ENCODE data around the gene UBALD1. TPM values are rescaled to one million over a fixed set of nuclear protein-coding genes. Genes with fewer than 3 reads are reported as not detected.

UBALD1 gene
- total and polyA plus RNA-seq, 9 of the 15 experiments (the other 6 are each of a cell fraction or from before 2014, with no cell fraction given): 1.3 to 38.0 (median 6.2) TPM; not detected in 2

GRCh38 chr16:4616047-4616811 lies 1.5 kb upstream of the UBALD1 start (continued):
- TF ChIP-seq CEBPG (CRISPR knock-in tag; IDR thresholded peaks at IDR 0.05): no peak
- TF ChIP-seq CEBPG (tag; conservative IDR thresholded peaks at IDR 0.05 in 1 of 2, IDR thresholded peaks at IDR 0.05 in 1 of 2): no peak
- TF ChIP-seq MXD1 (CRISPR knock-in tag; IDR thresholded peaks at IDR 0.05; ENCODE audit: borderline replicate concordance, poor library complexity, severe bottlenecking): no peak
- peak; percentile 36; the same call in 1 of the 2 replicates for TF ChIP-seq MAFK (IDR thresholded peaks at IDR 0.05; ENCODE audit: low read length)
- 0 out of 4 replicates have a peak, but pooled peaks of 1 of the 2 experiments have one; percentile 6 for TF ChIP-seq MCM7 (IDR thresholded peaks at IDR 0.05)
- no peak for TF ChIP-seq U2AF2 (optimal IDR thresholded peaks at IDR 0.05; ENCODE audit: low read depth, low read length)
- peak; percentile 70 for TF ChIP-seq RNF2 (IDR thresholded peaks at IDR 0.05)
- TF ChIP-seq NRF1 (conservative IDR thresholded peaks at IDR 0.05 in 1 of 2, IDR thresholded peaks at IDR 0.05 in 1 of 2): peak; percentile 45 to 63; a peak in 3 of 4 replicates
- TF ChIP-seq XRCC3 (IDR thresholded peaks at IDR 0.05): no peak
- peak; percentile 96 for TF ChIP-seq ATF7 (IDR thresholded peaks at IDR 0.05)
- TF ChIP-seq ZFX (CRISPR knock-in tag; IDR thresholded peaks at IDR 0.05): peak; percentile 80
- TF ChIP-seq ZKSCAN1 (IDR thresholded peaks at IDR 0.05; ENCODE audit: low read depth, low read length): no peak
- no peak for TF ChIP-seq SPI1 (IDR thresholded peaks at IDR 0.05; ENCODE audit: borderline replicate concordance, low read depth, low read length)
- 0 out of 2 replicates have a peak, but pooled peaks have one; percentile 2 for TF ChIP-seq NFIC (IDR thresholded peaks at IDR 0.05)
- no peak for TF ChIP-seq CAMTA2 (CRISPR knock-in tag; conservative IDR thresholded peaks at IDR 0.05)
- TF ChIP-seq MTA3 (IDR thresholded peaks at IDR 0.05; ENCODE audit: borderline replicate concordance): 0 out of 2 replicates have a peak, but pooled peaks have one; percentile 16
- TF ChIP-seq FOXM1 (IDR thresholded peaks at IDR 0.05; ENCODE audit: low read depth): no peak
- no peak for TF ChIP-seq FOXM1 (CRISPR knock-in tag; IDR thresholded peaks at IDR 0.05; ENCODE audit: low read depth)
- TF ChIP-seq ZKSCAN8 (CRISPR knock-in tag; IDR thresholded peaks at IDR 0.05): no peak; the same call in 1 of the 2 replicates
- no peak for TF ChIP-seq SIRT6 (IDR thresholded peaks at IDR 0.05; ENCODE audit: low read depth, low read length)
- 0 out of 2 replicates have a peak, but pooled peaks have one; percentile 68 for TF ChIP-seq ATF6 (CRISPR knock-in tag; IDR thresholded peaks at IDR 0.05)
- TF ChIP-seq HNRNPH1 (optimal IDR thresholded peaks at IDR 0.05; ENCODE audit: low read depth, low read length): no peak
- peak; percentile 86 for TF ChIP-seq JUND (IDR thresholded peaks at IDR 0.05; ENCODE audit: borderline replicate concordance, low read depth, low read length)
- peak; percentile 31; the same call in 1 of the 3 replicates for TF ChIP-seq JUND (tag; IDR thresholded peaks at IDR 0.05; ENCODE audit: borderline replicate concordance, low read depth, low read length)
- 0 out of 2 replicates have a peak, but pooled peaks have one; percentile 53 for TF ChIP-seq DNMT1 (IDR thresholded peaks at IDR 0.05)
- TF ChIP-seq MEF2A (IDR thresholded peaks at IDR 0.05; ENCODE audit: control insufficient read depth, low read depth, low read length): no peak
- no peak for TF ChIP-seq RBM17 (IDR thresholded peaks at IDR 0.05; ENCODE audit: borderline replicate concordance, low read depth, low read length)
- TF ChIP-seq RB1 (IDR thresholded peaks at IDR 0.05; ENCODE audit: low read depth): peak; percentile 76
- TF ChIP-seq ATF1 (CRISPR knock-in tag; IDR thresholded peaks at IDR 0.05): peak; percentile 54; the same call in 1 of the 2 replicates
- TF ChIP-seq ATF1 (tag; IDR thresholded peaks at IDR 0.05): peak; percentile 95
